ENCODE measurements around the gene RTN4R.

The RTN4R gene

DNA sequence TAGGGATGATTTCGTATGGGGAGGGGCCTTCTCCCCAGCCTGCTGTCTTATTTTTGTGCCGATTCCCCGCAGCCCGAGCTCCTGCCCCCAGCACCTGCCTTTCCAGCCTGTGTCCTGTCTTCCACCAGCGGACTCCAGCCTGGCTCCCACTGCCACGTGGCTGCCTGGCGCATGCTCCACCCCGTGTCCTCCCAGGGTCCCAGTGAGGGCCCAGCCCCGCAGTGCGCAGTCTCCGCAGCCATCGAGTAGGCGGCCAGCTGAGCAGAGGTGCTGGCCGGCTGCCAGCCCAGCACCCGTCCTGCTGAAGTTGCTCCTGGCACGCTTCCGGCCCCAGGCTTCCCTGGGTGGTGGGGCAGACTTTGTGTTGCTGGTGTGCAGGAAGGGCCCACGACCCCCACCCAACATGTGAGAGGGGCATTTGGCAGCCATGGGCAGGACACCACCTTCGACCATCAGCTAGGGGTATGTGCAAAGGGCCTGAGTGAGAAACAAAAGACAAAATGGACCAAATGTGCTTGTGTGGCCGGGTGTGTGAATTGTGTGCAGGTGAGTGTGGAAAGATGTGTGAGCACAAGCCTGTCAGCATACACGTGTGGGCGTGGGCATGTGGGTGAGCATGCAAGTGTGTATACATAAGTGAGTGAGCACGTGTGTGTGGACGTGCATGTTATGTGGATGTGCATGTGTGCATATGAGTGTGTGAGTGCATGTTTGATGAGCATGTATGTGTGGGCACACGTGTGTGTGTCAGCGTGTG is 55.9 kb downstream of the RTN4R start:
- Histone ChIP-seq H3K27ac (no peak overlapping the region), H3K4me3 (no peak overlapping the region)
- TF ChIP-seq, protein P1, sequence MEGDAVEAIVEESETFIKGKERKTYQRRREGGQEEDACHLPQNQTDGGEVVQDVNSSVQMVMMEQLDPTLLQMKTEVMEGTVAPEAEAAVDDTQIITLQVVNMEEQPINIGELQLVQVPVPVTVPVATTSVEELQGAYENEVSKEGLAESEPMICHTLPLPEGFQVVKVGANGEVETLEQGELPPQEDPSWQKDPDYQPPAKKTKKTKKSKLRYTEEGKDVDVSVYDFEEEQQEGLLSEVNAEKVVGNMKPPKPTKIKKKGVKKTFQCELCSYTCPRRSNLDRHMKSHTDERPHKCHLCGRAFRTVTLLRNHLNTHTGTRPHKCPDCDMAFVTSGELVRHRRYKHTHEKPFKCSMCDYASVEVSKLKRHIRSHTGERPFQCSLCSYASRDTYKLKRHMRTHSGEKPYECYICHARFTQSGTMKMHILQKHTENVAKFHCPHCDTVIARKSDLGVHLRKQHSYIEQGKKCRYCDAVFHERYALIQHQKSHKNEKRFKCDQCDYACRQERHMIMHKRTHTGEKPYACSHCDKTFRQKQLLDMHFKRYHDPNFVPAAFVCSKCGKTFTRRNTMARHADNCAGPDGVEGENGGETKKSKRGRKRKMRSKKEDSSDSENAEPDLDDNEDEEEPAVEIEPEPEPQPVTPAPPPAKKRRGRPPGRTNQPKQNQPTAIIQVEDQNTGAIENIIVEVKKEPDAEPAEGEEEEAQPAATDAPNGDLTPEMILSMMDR (IDR thresholded peaks at IDR 0.05), result no peak
- no peak for DNase-seq (ENCODE audit: low spot score)

DNA sequence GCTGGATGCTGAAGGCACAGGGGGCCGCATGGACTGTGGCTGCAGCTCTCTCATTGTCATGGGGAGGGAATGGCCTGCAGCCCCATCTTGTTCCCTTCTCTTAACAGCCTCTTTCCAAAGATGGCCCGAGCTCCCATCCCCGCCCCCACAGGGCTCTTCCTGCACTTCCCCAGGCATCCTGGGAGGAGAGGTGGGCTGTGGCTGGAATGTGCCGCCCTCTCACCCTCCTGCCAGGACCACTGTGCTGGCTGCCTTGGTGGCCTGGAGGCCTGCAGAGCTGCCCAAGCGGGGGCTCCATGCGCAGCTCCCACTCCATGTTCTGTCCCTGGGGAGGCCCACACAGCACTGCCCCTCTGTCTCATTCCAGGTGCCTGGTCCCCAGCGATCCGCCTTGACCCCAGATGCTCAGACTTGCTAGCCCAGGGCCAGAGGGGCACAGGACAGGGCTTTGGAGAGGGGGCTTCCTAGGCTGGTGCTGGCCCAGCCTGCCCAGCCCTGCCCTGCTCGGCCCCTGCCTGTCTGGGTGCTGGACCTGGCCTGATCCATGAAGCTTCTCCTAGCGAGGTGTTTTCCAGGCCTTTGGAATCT is 56.6 kb downstream of the RTN4R start:
- no peak for DNase-seq (ENCODE audit: low spot score)
- TF ChIP-seq, protein P1 (IDR thresholded peaks at IDR 0.05), result no peak
- Histone ChIP-seq H3K27ac (no peak overlapping the region), H3K4me3 (no peak overlapping the region)

DNA sequence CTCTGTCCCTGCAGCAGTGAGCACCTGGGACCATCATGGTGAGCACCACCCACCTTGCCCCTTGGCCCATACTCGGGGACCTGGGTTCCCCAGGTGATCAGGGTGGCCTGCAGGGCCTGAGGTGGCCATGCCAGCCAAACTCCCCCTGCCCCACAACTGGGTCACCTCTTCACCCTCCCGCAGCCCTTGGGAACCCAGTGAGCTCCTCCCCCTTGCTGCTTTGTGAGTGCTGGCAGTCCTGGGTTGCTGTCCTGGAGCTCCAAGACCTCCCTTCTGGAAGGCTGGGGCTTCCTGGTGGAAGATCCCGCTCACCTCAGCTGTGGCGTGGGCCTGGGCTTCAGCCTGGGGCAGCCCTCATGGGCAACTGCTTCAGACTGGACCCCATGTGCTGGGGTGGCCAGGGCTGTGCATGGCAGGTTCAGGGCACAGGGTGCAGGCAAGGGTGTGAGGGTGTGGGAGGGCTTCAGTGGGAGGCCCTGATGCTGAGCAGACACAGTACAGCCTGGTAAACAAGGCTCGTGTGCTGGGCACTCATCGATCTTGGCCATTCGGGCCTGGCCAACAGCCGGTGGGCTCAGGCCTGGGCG is 57.6 kb downstream of the RTN4R start:
- DNase-seq (ENCODE audit: low spot score), result no peak
- Histone ChIP-seq H3K4me3 (no peak overlapping the region), H3K27ac (no peak overlapping the region)
- TF ChIP-seq, protein P1 (IDR thresholded peaks at IDR 0.05), result no peak

DNA sequence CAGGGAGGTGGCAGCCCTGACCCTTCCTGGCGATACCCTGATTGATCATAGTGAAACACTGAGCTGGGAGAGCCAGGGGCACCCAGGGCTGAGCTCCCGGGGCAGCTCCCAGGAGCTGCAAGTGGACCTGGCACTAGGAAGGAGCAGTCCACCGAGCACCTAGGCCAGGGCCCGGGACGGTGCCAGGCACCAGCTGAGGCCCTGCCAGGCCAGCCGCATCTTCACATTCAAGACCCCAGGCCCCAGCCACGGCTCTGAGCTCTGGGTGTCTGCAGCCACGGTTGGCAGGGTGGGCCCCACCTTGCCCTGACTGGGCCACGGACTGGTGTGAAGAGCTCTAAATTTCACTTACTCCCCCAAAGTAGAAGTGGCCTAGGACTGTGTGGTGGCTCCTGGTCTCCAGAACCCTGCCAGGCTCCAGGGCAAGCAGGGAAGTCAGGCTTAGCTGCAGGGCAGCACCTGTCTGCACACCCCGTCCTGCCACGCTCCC is 58.3 kb downstream of the RTN4R start:
- Histone ChIP-seq H3K4me3 (no peak overlapping the region), H3K27ac (no peak overlapping the region)
- DNase-seq (ENCODE audit: low spot score), result no peak
- TF ChIP-seq, protein P1 (IDR thresholded peaks at IDR 0.05), result no peak

DNA sequence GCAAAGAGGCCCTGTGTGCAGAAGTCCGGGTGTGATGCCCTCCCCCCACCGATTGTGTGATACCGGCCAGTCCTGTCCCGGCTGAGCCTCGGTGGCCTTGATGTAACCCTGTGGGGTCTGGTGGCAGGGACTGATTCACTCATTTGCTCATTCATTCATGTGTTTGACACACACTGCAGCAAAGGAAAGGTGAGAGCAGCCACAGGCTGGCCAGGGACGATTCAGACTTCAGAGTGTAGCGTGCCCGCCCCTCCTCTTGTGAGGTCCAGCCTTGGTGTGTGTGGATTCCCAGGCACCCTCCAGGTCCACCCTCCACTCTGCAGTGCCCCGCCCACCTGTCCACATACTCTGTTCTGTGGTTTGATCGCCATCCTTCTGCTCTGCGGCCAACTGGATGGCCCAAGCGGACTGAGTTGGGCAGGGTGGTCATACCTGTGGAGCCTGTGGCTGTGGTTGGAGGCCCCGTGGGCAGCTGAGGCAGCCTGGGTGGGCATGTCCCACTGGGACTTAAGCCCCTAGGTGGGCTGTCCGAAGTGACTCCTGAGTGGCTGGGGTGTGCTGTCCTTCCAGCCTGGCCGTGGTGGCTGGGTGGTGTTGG is 59.3 kb downstream of the RTN4R start:
- no peak for DNase-seq (ENCODE audit: low spot score)
- Histone ChIP-seq H3K27ac (no peak overlapping the region), H3K4me3 (no peak overlapping the region)
- TF ChIP-seq, protein P1 (IDR thresholded peaks at IDR 0.05), result no peak

DNA sequence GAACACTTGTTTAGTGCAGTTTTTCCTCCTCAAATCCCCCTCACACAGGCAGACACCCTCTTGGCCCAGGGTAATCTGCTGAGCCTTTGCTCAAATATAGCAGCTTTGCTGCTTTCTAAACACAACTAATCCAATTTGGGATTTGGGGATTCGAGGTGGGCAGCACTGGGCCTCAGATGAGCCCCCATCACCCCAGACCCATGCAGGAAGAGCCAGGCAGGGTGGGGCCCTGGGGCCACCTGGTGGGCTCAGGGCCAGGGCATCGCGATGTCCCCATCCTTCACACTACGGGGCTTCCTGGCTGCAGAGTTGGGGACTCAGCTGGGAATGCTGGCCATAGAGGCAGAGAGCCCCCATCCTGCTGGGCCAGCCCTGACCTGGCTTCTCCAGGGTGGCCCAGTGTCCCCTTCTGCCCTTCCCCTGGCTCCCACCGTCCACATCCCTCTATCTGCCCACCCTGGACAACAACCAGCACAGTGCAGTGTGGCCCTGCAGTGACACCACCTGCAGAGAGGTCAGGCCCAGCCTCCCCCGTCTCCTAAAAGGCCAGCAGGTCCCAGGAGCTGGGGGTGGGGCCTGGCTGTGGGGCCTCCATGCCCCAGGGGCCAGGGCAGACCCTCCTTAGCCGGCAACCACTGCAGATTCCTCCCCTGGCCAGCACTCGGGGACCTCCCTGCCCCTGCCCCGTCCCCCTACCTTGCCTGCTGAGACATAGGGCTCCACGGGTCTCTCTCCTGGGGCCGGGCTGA is 60.7 kb downstream of the RTN4R start:
- no peak overlapping the region for H3K27ac ChIP-seq
- no peak for DNase-seq (ENCODE audit: low spot score)
- H3K4me3 ChIP-seq, result peak overlapping the region; percentile 73
- TF ChIP-seq, protein P1 (IDR thresholded peaks at IDR 0.05), result no peak

Data from coronary artery (tissue), 2 donors.